H1 (cell line): ENCODE measurements around the gene MAN1C1. TPM values are rescaled to one million over a fixed set of nuclear protein-coding genes. Genes with fewer than 3 reads are reported as not detected.

Experiments
- FOSL1 ChIP-seq: IDR thresholded peaks from 2 replicates; pipeline ENCODE4 v1.6.1; 2011; ENCODE audit warnings: mild to moderate bottlenecking, low read depth, low read length, moderate library complexity; ENCODE audit not compliant: insufficient read depth
- polyA plus RNA-seq, 7 experiments: library from polyadenylated mRNA; depleted of rRNA in 3 of 7; stranded (reverse) in 5 of 7; unstranded in 2 of 7; fragments of >200 nt in 5 of 7; fragments of 200-250 nt in 2 of 7; gene quantifications; 1 replicate in 5 of 7; 2 replicates in 1 of 7; 4 replicates in 1 of 7; pipeline versions ENCODE4 v1.2.1 to v1.2.3, GENCODE V29; 2011 to 2013; ENCODE audit warnings: missing spikeins in 2 of 7, mixed read lengths in 2 of 7
- total RNA-seq: library from RNA; stranded (reverse); fragmentation: NEBNext Ultra II Directional; extraction: Animal tissue kit (Norgen Biotek cat#: 25700); gene quantifications from 2 replicates; pipeline ENCODE4 v1.2.1, GENCODE V29; 2021

The MAN1C1 gene
- total and polyA plus RNA-seq, 2 of the 8 experiments (the other 6 are each of a cell fraction or from before 2014, with no cell fraction given) = 7.8 to 15.2 TPM

DNA sequence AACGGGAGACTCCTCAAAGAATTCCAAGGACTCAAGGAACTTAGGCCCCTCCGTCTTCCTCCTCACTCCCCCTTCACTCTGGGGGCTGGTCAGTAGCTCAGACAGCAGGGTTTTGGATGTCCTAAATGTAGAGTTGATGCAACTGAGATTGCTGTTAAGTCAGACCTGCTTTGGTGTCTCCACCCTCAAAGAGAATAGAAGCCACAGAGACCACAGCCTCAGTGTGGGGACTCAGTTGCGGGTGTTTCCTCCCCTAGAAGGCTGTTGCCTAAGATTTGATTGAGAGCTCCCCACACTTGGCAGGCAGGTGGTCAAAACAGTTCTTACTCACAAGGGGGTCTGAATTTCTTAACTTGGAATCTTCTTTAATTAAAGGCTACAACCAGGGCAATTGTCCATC lies 7.6 kb downstream of the MAN1C1 start (continued):
- no peak for TF ChIP-seq FOSL1
